G401 (cell line): ENCODE results near the gene SERPINA4. TPM values are rescaled to one million over a fixed set of nuclear protein-coding genes. Genes with fewer than 3 reads are reported as not detected.

Experiments used
- DNase-seq: peaks from one replicate; pipeline ENCODE4 v3.0.0-alpha.2; 2015; ENCODE audit warnings: low spot score
- in situ Hi-C: cut with HindIII; loops from 2 replicates; pipeline ENCODE4 v1.10.0; 2016; ENCODE audit warnings: low sequenced_read_pairs, mixed read lengths
- total RNA-seq: library from RNA; depleted of rRNA; stranded (reverse); fragments of >200 nt; shearing (Covaris generic); gene quantifications from 2 replicates; pipeline ENCODE4 v1.2.3, GENCODE V29; 2014

Gene SERPINA4
- total RNA-seq, 1 experiment from 2014 or later, result not detected

- in situ Hi-C loops, result no loop called here
- no peak for DNase-seq
Measured at GRCh38 chr14:94541234-94541975, 19.8 kb upstream of the SERPINA4 start.

- in situ Hi-C loops, result no loop called here
Measured at GRCh38 chr14:94542111-94542810, 19.0 kb upstream of the SERPINA4 start.

GRCh38 chr14:94542811-94543440, 18.3 kb upstream of the SERPINA4 start:
- in situ Hi-C loops, result no loop called here
- DNase-seq, result no peak

More at GRCh38 chr14:94542111-94542810, 19.0 kb upstream of the SERPINA4 start:
- no peak for DNase-seq

DNA sequence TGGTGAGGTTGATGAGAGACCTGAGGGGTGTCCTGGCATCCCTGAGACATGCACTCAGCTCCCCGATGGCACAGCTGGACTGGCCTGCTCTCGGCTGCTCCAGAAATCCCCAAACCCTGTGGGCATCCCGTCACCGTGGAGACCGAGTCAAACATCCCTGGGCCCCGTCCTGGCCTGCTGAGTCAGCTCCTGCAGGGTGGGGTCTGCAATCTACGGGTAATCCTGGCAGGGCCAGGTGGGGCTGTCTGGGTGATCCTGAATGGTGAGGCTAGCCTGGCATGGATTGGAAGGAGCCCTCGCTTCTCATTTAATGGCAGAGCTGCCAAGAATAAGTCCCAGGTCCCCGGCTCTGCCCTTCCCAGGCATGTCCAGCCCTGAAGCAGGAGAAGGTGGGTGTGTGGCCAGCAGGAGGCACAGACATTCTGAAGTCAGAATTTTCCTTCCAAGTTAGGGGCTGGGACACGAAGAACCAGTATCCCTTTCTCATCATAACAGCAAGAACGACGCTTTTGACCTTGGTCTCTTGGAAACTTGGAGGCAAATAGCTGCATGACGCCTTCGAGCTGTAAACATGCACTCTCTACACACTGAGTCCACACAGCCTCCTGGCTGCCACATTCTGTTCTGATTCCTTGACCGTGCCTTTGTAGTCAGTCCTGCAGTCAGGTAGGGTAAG, 17.7 kb upstream of the SERPINA4 start:
- in situ Hi-C loops, result no loop called here
- no peak for DNase-seq

DNA sequence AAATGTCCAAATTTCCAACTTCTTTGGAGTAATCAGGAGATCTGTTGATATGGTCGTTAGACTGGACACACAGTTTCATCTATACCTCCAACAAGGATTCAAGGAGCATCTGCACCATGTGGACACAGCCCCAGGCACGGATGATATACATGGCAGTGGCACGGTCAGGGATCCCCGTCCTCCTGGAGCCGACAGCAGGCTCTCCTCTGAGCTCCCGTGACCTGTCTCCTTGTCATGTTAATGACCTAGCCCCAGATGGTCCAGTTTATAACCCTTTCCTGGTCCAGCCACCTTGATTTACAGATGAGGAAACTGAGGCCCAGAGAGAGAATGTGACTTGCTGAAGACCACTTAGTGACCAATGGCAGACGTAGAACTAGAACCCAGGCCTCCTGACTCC, 16.5 kb upstream of the SERPINA4 start:
- in situ Hi-C loops, result no loop called here
- DNase-seq, result no peak

- in situ Hi-C loops, result no loop called here
- no peak for DNase-seq
Measured at GRCh38 chr14:94545131-94545841, 16.0 kb upstream of the SERPINA4 start.

GRCh38 chr14:94547151-94547680, 14.0 kb upstream of the SERPINA4 start:
- in situ Hi-C loops, result no loop called here
- DNase-seq, result no peak

DNA sequence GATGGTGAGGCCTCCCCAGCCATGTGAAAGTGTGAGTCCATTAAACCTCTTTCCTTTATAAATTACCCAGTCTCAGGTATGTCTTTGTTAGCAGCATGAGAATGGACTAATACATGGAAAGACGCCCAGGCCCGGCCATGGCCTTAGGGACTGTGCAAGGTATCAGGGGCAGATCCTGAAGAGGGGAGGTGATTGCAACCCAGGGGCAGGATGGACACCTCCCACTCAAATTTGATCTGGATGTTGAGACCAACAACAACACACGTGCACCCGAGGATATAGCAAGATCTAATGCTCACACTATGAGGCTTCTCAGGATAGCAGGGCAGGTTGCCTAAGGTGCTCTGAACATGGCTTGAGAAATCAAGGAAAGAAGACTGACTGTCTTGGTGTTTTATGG, 13.5 kb upstream of the SERPINA4 start:
- in situ Hi-C loops, result no loop called here

GRCh38 chr14:94548131-94548998, 12.9 kb upstream of the SERPINA4 start:
- no peak for DNase-seq
- in situ Hi-C loops, result no loop called here

More for the DNA sequence above, 13.5 kb upstream of the SERPINA4 start:
- no peak for DNase-seq

- in situ Hi-C loops, result no loop called here
- DNase-seq, result peak; percentile 12
Measured at GRCh38 chr14:94548999-94549985, 11.9 kb upstream of the SERPINA4 start.

GRCh38 chr14:94550041-94550440, 11.2 kb upstream of the SERPINA4 start:
- DNase-seq, result no peak
- in situ Hi-C loops, result no loop called here

- DNase-seq, result no peak
- in situ Hi-C loops, result no loop called here
Measured at GRCh38 chr14:94555991-94556390, 5.3 kb upstream of the SERPINA4 start.

- in situ Hi-C loops, result no loop called here
- DNase-seq, result no peak
Measured at GRCh38 chr14:94557327-94557726, 3.9 kb upstream of the SERPINA4 start.

DNA sequence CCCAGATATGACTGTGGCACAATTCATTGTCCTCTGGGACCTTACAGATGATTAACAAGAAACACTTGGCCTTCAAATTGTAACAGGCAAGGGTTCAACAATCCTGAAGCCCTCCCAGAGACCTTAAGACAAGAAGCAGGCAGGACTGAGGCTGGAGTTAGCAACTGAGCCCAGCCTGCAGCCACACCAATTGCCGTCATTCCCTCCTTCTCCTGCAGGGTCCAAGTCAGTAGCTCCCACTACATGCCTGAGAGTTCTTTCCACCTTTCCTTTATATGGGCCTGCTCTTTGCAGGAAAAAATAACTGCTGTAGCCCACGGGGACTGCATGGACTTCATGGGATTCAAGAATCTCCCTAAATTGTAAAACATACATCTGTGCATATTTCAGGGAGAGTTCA, 2.4 kb upstream of the SERPINA4 start:
- in situ Hi-C loops, result no loop called here
- no peak for DNase-seq

GRCh38 chr14:94559638-94560290, 1.5 kb upstream of the SERPINA4 start:
- DNase-seq, result no peak
- in situ Hi-C loops, result no loop called here

DNA sequence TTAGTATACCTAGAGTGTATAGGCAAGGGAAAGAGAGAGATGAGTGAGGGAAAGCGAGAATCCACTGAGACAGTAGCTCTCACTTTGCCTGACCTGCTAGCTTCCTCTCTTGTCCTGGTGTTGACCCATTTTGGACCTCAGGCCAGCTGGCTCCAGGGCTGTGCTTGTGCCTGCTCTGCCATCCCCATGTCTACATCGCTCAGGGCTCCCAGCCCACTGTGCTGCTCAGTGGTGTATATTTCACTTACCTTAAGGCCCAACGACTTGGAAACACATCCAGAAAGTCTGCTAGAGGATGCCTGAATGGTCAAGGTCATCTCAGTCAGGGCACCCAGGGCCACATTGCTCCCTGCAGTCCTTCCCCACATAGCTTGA, 964 bp upstream of the SERPINA4 start:
- in situ Hi-C loops, result no loop called here
- DNase-seq, result no peak

DNA sequence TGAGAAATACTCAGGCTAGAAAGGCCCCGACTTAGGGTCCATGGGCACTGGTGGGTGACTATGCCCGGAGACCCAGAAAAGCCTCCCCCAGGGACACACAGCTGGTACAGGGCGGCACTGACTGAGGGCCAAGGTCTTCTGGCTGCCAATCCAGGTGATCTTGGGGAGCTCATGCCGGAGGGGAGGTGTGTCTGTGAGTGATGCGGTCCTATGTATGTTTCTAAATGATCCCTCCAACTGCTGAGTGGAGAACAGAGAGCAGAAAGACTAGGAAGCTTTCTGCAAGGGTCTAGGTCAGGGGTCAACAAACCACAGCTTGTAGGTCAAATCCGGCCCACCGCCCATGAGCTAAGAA, 391 bp downstream of the SERPINA4 start:
- in situ Hi-C loops, result no loop called here
- DNase-seq, result no peak
